SK-N-SH treated with all-trans-retinoic acid at 6 μM for 48 hours (cell line): ENCODE data around the gene SLC25A47.

Source experiments
- ESRRG ChIP-seq: fragments of 250-450 bp; sonication (Bioruptor Pico); IDR thresholded peaks from 2 replicates; pipeline ENCODE4 v1.6.1; 2021; ENCODE audit warnings: mild to moderate bottlenecking
- GLIS3 ChIP-seq: fragments of 250-450 bp; sonication (Bioruptor Pico); IDR thresholded peaks from 2 replicates; pipeline ENCODE4 v1.5.0; 2020; ENCODE audit warnings: mild to moderate bottlenecking, moderate library complexity
- ISL1 ChIP-seq: fragments of 250-450 bp; sonication (Bioruptor Pico); IDR thresholded peaks from 2 replicates; pipeline ENCODE4 v2.1.2; 2022; ENCODE audit warnings: mild to moderate bottlenecking, moderate library complexity
- RARB ChIP-seq: fragments of 250-450 bp; sonication (Bioruptor Pico); IDR thresholded peaks from 2 replicates; pipeline ENCODE4 v1.8.0; 2021; ENCODE audit warnings: mild to moderate bottlenecking, moderate library complexity
- ZFP3 ChIP-seq: fragments of 250-450 bp; sonication (Bioruptor Pico); IDR thresholded peaks from 2 replicates; pipeline ENCODE4 v1.5.0; 2020; ENCODE audit warnings: mild to moderate bottlenecking, moderate library complexity
- TF ChIP-seq, protein P1 (sequence below): fragments of 250-450 bp; sonication (Bioruptor Pico); IDR thresholded peaks from 2 replicates; pipeline ENCODE4 v1.8.0; 2020; ENCODE audit warnings: mild to moderate bottlenecking, moderate library complexity, borderline replicate concordance
- TF ChIP-seq, protein P2 (sequence below): fragments of 250-450 bp; sonication (Bioruptor Pico); IDR thresholded peaks from 2 replicates; pipeline ENCODE4 v1.5.0; 2020; ENCODE audit warnings: mild to moderate bottlenecking, moderate library complexity
- TF ChIP-seq, protein P3 (sequence below): fragments of 250-450 bp; sonication (Bioruptor Pico); IDR thresholded peaks from 2 replicates; pipeline ENCODE4 v1.5.1; 2021; ENCODE audit warnings: mild to moderate bottlenecking, moderate library complexity

DNA sequence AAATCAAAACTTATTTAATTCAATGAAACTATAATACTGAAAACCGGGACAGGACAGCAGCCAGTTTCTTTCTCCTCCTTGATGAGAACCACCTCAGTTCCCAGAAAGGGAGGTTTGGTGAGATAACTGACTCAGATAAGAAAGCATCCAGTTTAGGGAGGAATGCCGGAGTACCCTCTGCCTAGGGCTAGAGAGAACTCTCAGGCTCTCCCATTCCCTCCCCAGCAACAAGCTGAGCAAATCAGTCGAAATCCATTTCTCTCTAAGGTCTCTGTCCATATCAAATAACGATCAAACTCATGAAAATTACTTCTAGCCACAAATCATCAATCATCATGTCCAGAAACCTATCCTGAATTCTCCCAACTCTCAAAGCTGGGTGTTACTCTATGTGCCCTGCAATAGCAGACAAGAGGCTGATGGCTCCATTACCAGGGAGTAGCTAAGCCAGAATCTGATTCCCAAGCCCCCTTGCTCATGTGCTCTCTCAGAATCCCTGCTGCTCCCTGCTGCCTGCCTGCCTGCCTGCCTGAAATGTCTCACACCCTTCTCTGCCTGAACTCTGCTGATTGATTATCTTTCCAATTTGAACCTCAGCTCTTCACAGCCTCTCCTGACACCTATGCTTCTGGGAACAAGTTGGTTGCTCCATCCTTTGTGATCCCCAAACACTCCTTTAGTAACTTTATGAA, 49.4 kb downstream of the SLC25A47 start:
- TF ChIP-seq, protein P1, sequence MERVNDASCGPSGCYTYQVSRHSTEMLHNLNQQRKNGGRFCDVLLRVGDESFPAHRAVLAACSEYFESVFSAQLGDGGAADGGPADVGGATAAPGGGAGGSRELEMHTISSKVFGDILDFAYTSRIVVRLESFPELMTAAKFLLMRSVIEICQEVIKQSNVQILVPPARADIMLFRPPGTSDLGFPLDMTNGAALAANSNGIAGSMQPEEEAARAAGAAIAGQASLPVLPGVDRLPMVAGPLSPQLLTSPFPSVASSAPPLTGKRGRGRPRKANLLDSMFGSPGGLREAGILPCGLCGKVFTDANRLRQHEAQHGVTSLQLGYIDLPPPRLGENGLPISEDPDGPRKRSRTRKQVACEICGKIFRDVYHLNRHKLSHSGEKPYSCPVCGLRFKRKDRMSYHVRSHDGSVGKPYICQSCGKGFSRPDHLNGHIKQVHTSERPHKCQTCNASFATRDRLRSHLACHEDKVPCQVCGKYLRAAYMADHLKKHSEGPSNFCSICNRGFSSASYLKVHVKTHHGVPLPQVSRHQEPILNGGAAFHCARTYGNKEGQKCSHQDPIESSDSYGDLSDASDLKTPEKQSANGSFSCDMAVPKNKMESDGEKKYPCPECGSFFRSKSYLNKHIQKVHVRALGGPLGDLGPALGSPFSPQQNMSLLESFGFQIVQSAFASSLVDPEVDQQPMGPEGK (CRISPR knock-in tag): no peak
- TF ChIP-seq ZFP3 (CRISPR knock-in tag) (no peak), ESRRG (CRISPR knock-in tag) (no peak), ISL1 (CRISPR knock-in tag) (no peak), GLIS3 (CRISPR knock-in tag) (no peak), RARB (CRISPR knock-in tag) (no peak)
- TF ChIP-seq, protein P2, sequence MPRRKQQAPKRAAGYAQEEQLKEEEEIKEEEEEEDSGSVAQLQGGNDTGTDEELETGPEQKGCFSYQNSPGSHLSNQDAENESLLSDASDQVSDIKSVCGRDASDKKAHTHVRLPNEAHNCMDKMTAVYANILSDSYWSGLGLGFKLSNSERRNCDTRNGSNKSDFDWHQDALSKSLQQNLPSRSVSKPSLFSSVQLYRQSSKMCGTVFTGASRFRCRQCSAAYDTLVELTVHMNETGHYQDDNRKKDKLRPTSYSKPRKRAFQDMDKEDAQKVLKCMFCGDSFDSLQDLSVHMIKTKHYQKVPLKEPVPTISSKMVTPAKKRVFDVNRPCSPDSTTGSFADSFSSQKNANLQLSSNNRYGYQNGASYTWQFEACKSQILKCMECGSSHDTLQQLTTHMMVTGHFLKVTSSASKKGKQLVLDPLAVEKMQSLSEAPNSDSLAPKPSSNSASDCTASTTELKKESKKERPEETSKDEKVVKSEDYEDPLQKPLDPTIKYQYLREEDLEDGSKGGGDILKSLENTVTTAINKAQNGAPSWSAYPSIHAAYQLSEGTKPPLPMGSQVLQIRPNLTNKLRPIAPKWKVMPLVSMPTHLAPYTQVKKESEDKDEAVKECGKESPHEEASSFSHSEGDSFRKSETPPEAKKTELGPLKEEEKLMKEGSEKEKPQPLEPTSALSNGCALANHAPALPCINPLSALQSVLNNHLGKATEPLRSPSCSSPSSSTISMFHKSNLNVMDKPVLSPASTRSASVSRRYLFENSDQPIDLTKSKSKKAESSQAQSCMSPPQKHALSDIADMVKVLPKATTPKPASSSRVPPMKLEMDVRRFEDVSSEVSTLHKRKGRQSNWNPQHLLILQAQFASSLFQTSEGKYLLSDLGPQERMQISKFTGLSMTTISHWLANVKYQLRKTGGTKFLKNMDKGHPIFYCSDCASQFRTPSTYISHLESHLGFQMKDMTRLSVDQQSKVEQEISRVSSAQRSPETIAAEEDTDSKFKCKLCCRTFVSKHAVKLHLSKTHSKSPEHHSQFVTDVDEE (CRISPR knock-in tag): no peak
- TF ChIP-seq, protein P3, sequence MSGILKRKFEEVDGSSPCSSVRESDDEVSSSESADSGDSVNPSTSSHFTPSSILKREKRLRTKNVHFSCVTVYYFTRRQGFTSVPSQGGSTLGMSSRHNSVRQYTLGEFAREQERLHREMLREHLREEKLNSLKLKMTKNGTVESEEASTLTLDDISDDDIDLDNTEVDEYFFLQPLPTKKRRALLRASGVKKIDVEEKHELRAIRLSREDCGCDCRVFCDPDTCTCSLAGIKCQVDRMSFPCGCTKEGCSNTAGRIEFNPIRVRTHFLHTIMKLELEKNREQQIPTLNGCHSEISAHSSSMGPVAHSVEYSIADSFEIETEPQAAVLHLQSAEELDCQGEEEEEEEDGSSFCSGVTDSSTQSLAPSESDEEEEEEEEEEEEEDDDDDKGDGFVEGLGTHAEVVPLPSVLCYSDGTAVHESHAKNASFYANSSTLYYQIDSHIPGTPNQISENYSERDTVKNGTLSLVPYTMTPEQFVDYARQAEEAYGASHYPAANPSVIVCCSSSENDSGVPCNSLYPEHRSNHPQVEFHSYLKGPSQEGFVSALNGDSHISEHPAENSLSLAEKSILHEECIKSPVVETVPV (CRISPR knock-in tag): no peak
